ENCODE measurements around the gene DENND6B.
A peak's percentile ranks its signal among the peaks of the same experiment; 100 is the strongest.

Gene DENND6B

GRCh38 chr22:50311606-50312351 is 15.0 kb downstream of the DENND6B start:
- no peak for TF ChIP-seq CTCF (IDR thresholded peaks at IDR 0.05; ENCODE audit: low read depth, low read length)
- no peak overlapping the region for H3K4me3 ChIP-seq (replicated peaks in 1 of 2; ENCODE audit: low read depth in 2 of 2, low read length in 2 of 2)
- DNase-seq (ENCODE audit: low read depth in 2 of 2): no peak

- no peak for TF ChIP-seq CTCF (IDR thresholded peaks at IDR 0.05; ENCODE audit: low read depth, low read length)
- no peak for DNase-seq (ENCODE audit: low read depth in 2 of 2)
- H3K4me3 ChIP-seq (replicated peaks in 1 of 2; ENCODE audit: low read depth in 2 of 2, low read length in 2 of 2): no peak overlapping the region
Measured at GRCh38 chr22:50310949-50311444, 15.8 kb downstream of the DENND6B start.

GRCh38 chr22:50310031-50310722 is 16.6 kb downstream of the DENND6B start:
- no peak overlapping the region for H3K4me3 ChIP-seq (replicated peaks in 1 of 2; ENCODE audit: low read depth in 2 of 2, low read length in 2 of 2)
- no peak for TF ChIP-seq CTCF (IDR thresholded peaks at IDR 0.05; ENCODE audit: low read depth, low read length)
- DNase-seq (ENCODE audit: low read depth in 2 of 2): no peak

- no peak for DNase-seq (ENCODE audit: low read depth in 2 of 2)
- H3K4me3 ChIP-seq (replicated peaks in 1 of 2; ENCODE audit: low read depth in 2 of 2, low read length in 2 of 2): no peak overlapping the region
- TF ChIP-seq CTCF (IDR thresholded peaks at IDR 0.05; ENCODE audit: low read depth, low read length): no peak
Measured at GRCh38 chr22:50309601-50309991, 17.2 kb downstream of the DENND6B start.

- H3K4me3 ChIP-seq (replicated peaks in 1 of 2; ENCODE audit: low read depth in 2 of 2, low read length in 2 of 2): no peak overlapping the region
- no peak for TF ChIP-seq CTCF (IDR thresholded peaks at IDR 0.05; ENCODE audit: low read depth, low read length)
- DNase-seq (ENCODE audit: low read depth in 2 of 2): no peak
Measured at GRCh38 chr22:50308986-50309600, 17.7 kb downstream of the DENND6B start.

- TF ChIP-seq CTCF (IDR thresholded peaks at IDR 0.05; ENCODE audit: low read depth, low read length): no peak
- H3K4me3 ChIP-seq (replicated peaks in 1 of 2; ENCODE audit: low read depth in 2 of 2, low read length in 2 of 2): no peak overlapping the region
- peak; percentile 83 to 88 for DNase-seq (ENCODE audit: low read depth in 2 of 2)
Measured at GRCh38 chr22:50308597-50308935, 18.2 kb downstream of the DENND6B start.

All from cardiac fibroblast (primary cell).